GM13977 (cell line): Measurements from ENCODE around the gene TNRC6C.
"Not testable (repeated sequence)": the region's sequence is repeated elsewhere in the genome, so short reads cannot be mapped to it uniquely, and the experiment has no call there.

Experiments used
- DNase-seq: peaks from one replicate; pipeline ENCODE4 v3.0.0; 2012; ENCODE audit warnings: low spot score
- CTCF ChIP-seq: IDR thresholded peaks from 2 replicates; pipeline ENCODE4 v1.5.1; 2012; ENCODE audit warnings: mild to moderate bottlenecking, control low read depth; ENCODE audit not compliant: insufficient read depth; ENCODE audit errors: extremely low read depth, missing control alignments
- in situ Hi-C: fragments of 300-500 bp; cut with MboI; formaldehyde crosslinking; loops from one replicate; pipeline ENCODE4 v1.12.0; 2022; ENCODE audit warnings: low sequenced_read_pairs, low pct_unique_long_range_greater_than_20kb, mixed read lengths, inconsistent platforms; ENCODE audit not compliant: unreplicated experiment

The TNRC6C gene

GRCh38 chr17:77930780-77931768 lies 27.4 kb upstream of the TNRC6C start:
- no peak for TF ChIP-seq CTCF
- in situ Hi-C loops, result no loop called here
- DNase-seq, result no peak

GRCh38 chr17:77933777-77934398 lies 24.6 kb upstream of the TNRC6C start:
- in situ Hi-C loops, result no loop called here
- no peak for TF ChIP-seq CTCF
- no peak for DNase-seq

- in situ Hi-C loops, result no loop called here
- DNase-seq, result no peak
- no peak for TF ChIP-seq CTCF
These were observed 23.4 kb upstream of the TNRC6C start for GRCh38 chr17:77935121-77935571.

GRCh38 chr17:77935744-77936143 lies 22.8 kb upstream of the TNRC6C start:
- DNase-seq, in situ Hi-C loops: not testable (repeated sequence)

- no peak for DNase-seq
- no peak for TF ChIP-seq CTCF
- in situ Hi-C loops, result no loop called here
These were observed 21.6 kb upstream of the TNRC6C start for GRCh38 chr17:77936881-77937280.

- no peak for TF ChIP-seq CTCF
- in situ Hi-C loops, result no loop called here
- DNase-seq, result no peak
These were observed 17.5 kb upstream of the TNRC6C start for GRCh38 chr17:77941004-77941403.
